Right atrium auricular region (tissue), 2 donors: ENCODE results near the gene LRWD1. TPM values are rescaled to one million over a fixed set of nuclear protein-coding genes. Genes with fewer than 3 reads are reported as not detected.
"Not testable (repeated sequence)": the region's sequence is repeated elsewhere in the genome, so short reads cannot be mapped to it uniquely, and the experiment has no call there.

ENCODE experiments used
- DNase-seq: peaks from one replicate; pipeline ENCODE4 v3.0.0-alpha.2; 2019; ENCODE audit warnings: low spot score
- H3K27ac ChIP-seq, 2 donors: fragments of 200-600 bp; sonication (generic); 1 replicate in 1 of 2; 2 replicates in 1 of 2; pipeline ENCODE4 v1.5.1; 2016 to 2019
- H3K27me3 ChIP-seq, 2 donors: fragments of 200-600 bp; sonication (generic); one replicate each; pipeline versions ENCODE4 v1.5.1 to v1.6.0; 2017 to 2019
- H3K36me3 ChIP-seq: fragments of 200-600 bp; sonication (generic); one replicate; pipeline ENCODE4 v1.5.1; 2016
- H3K4me1 ChIP-seq, 2 donors: fragments of 200-600 bp; sonication (generic); one replicate each; pipeline versions ENCODE4 v1.5.1 to v1.6.0; 2017 to 2019
- H3K4me3 ChIP-seq, 2 donors: fragments of 200-600 bp; sonication (generic); 1 replicate in 1 of 2; 2 replicates in 1 of 2; pipeline ENCODE4 v1.5.1; 2017 to 2019; ENCODE audit warnings: mild to moderate bottlenecking in 1 of 2, moderate library complexity in 1 of 2
- H3K9me3 ChIP-seq, 2 donors: fragments of 200-600 bp; sonication (generic); one replicate each; pipeline ENCODE4 v1.5.1; 2019
- microRNA-seq, 2 donors: library from miRNA; unstranded; fragments of <30 nt; microRNA quantifications; one replicate each; pipeline ENCODE4, GENCODE V29; 2016 to 2017; ENCODE audit warnings: borderline number of aligned reads in 2 of 2, borderline replicate concordance in 1 of 2
- total RNA-seq, 2 donors: library from RNA; depleted of rRNA; stranded (reverse); fragments of >200 nt; gene quantifications; one replicate each; pipeline ENCODE4 v1.1.0, GENCODE V29; 2016

The LRWD1 gene
- total RNA-seq, 2 donors from 2014 or later, result 9.8 to 13.7 TPM

- H3K27me3 ChIP-seq, H3K36me3 ChIP-seq, H3K27ac ChIP-seq, H3K4me3 ChIP-seq, H3K4me1 ChIP-seq, H3K9me3 ChIP-seq: not testable (repeated sequence)
- DNase-seq, result peak; percentile 50
Observed at GRCh38 chr7:102510575-102510974, 45.8 kb downstream of the LRWD1 start.

- H3K9me3 ChIP-seq, DNase-seq, H3K27me3 ChIP-seq, H3K27ac ChIP-seq, H3K4me3 ChIP-seq, H3K4me1 ChIP-seq, H3K36me3 ChIP-seq: not testable (repeated sequence)
Observed at GRCh38 chr7:102511860-102512522, 47.2 kb downstream of the LRWD1 start.

DNA sequence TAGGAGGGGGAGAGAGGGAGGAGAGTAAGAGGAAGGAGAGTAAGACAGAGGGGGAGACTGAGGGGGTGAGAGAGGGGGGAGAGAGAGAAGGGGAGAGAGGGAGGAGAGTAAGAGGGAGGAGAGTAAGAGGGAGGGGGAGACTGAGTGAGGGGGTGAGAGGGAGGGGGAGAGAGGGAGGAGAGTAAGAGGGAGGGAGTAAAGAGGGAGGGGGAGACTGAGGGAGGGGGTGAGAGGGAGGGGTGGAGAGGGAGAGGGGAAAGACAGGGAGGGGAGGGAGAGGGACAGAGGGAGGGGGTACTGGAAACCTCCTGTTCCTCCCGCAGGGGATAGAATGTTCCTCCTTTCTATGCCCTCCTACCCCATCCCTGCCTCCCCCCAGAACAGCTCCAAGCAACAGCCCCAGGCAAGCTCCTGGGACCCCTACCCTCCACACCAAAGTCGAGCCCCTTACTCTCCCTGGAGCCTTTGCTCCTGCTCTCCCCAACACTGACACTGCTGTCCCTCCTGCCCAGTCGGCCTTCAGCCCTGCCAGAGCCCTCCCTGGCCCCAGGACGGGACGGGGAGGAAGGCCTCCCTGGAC, 47.9 kb downstream of the LRWD1 start:
- H3K27me3 ChIP-seq, H3K36me3 ChIP-seq, H3K9me3 ChIP-seq, H3K4me1 ChIP-seq: not testable (repeated sequence)
- Histone ChIP-seq H3K4me3 (peak overlapping the region in 1 of 2 donors; percentile 27), H3K27ac (peak overlapping the region; percentile 49 to 64)
- DNase-seq, result peak; percentile 58

DNA sequence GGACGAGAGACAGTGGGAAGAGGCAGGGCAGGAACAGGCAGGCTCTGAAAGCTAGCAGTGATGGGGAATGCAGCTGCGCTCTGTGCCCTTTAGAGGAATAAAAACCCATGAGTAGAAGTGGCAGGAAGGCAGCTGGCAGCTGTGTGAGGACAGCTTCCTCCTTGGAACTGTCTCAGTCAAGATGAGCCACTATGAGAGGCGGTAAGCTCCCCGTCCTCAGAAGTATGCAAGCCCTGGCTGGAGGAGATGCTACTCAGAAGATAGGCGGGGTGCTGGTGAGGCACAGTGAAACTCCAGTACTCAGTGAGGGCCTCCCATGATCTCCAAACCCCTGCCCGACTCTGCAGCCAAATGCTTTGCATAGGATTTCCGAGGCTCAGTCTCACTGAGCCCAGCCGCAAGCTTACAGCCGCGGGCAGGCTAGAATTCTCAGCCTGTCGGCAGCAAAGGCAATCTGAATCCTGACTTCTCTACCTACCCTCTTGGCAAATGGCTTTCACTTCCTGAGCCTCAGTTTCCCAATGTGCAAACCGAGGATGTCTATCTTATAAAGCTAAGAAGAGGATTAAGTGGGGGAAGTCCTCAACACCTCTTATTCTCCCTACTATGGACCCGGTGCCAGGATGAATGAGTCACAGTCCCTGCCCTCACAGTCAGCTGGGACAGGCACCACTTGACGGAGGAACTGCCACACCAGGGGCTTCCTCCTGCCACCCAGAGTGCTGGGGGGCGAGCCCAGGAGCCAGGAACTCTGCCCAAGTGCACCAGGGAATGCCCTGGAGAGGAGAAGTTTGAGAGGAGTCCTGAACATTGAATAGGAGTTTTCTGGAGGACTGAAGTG, 50.3 kb downstream of the LRWD1 start:
- not testable (repeated sequence) for H3K9me3 ChIP-seq, H3K27ac ChIP-seq, DNase-seq, H3K4me1 ChIP-seq, H3K4me3 ChIP-seq, H3K27me3 ChIP-seq, H3K36me3 ChIP-seq

DNA sequence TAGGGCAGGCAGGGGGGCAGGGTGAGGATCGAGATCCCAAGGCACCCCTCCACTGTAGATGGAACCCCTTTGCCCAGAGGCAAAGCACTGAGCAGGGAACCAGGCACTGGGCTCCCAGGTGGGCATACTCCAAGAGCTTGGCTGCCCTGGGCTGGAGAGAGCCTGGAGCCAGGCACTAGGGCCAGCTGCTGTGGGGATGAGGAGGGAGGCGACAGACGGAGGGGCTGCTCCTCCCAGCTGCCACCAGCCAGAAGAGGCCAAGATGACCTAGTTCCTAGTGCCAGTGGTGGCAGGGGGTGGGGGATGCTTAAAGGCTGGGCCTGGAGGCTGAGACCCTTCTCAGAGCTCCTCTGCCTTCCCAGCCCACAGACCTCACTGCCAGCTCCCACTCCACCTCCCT, 51.1 kb downstream of the LRWD1 start:
- H3K27me3 ChIP-seq, H3K4me3 ChIP-seq, DNase-seq, H3K36me3 ChIP-seq, H3K9me3 ChIP-seq, H3K27ac ChIP-seq, H3K4me1 ChIP-seq: not testable (repeated sequence)

DNA sequence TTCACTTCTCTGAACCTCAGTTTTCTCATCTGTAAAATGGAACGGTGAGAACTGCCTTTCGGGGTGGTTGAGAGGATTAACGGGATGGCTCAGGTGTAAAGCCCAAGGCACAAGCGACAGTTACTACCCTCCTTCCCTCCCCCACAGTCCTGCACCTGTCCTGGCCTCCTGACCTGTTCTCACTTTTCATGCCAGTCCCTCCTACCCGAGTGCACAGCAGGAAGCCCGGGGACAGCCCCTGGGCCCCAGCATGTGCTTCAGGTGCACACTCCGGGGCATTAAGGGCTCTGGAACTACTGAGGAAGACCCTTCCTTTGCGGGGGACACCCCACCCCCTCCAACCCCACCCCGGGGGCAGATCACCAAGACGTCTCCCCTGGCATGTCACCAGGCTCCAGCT, 52.2 kb downstream of the LRWD1 start:
- not testable (repeated sequence) for H3K9me3 ChIP-seq

GRCh38 chr7:102517550-102518147, 52.9 kb downstream of the LRWD1 start, which contains the start of gene RASA4B:
RASA4B (minus strand) TSS chr7:102517777; CDS start chr7:102517710, 67 bp downstream.
- peak within 1 kb of the TSS; percentile 19 to 38 for H3K4me3 ChIP-seq
- H3K36me3 ChIP-seq, H3K4me1 ChIP-seq, H3K9me3 ChIP-seq, H3K27ac ChIP-seq, H3K27me3 ChIP-seq: not testable (repeated sequence)
- peak; percentile 36 for DNase-seq

More for the DNA sequence above, 52.2 kb downstream of the LRWD1 start:
- not testable (repeated sequence) for H3K4me3 ChIP-seq, DNase-seq, H3K27me3 ChIP-seq, H3K4me1 ChIP-seq, H3K27ac ChIP-seq, H3K36me3 ChIP-seq

DNA sequence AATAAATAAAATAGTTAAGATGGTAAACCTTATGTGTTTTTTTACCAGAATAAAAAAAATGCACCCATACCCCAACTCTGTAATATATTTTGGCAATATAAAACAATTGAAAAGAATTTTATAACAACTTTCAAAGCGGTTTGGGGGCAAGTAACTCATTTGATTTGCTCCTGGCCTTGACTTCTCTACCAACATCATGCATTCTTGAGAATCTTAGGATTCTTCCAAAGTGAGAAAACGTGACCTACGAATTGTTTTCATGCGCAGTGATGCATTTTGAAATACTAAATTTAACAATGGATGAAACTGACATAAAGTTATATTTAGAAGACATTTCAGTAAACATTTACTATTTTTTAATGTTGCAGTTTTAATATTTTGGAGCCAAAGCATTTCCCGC, 56.0 kb downstream of the LRWD1 start:
- not testable (repeated sequence) for H3K4me1 ChIP-seq, H3K4me3 ChIP-seq, H3K27ac ChIP-seq, H3K9me3 ChIP-seq, H3K36me3 ChIP-seq, H3K27me3 ChIP-seq, DNase-seq

Small RNA genes within 50 kb of the gene (microRNA-seq; reads per million reads assigned to microRNA genes)
- gene MIR4467 (0 to 5.7 reads per million in 2 donors), gene MIR5090 (1.4 to 2.8 reads per million in 2 donors)

Other genes with a start within 250 kb of the LRWD1 start
- gene SH2B2, start 178.1 kb upstream of the LRWD1 start, total RNA-seq, result 1 to 10 TPM; 1.3 to 2.6 TPM
- not detected for gene SPDYE6, start 108.5 kb upstream of the LRWD1 start, total RNA-seq
- gene PRKRIP1, start 68.6 kb upstream of the LRWD1 start, total RNA-seq, result 1 to 10 TPM; 9.6 to 9.8 TPM
- gene ORAI2, start 31.4 kb upstream of the LRWD1 start, total RNA-seq, result 10 to 100 TPM in 1 of 2 donors, 1 to 10 TPM in 1; 5.9 to 13.3 TPM
- gene ALKBH4, start 121 bp upstream of the LRWD1 start, total RNA-seq, result 10 to 100 TPM; 10.8 to 16.8 TPM
- gene POLR2J, start 13.9 kb downstream of the LRWD1 start, total RNA-seq, result 10 to 100 TPM; 19.2 to 34.8 TPM
- 1 to 10 TPM; 4.3 to 7.5 TPM for gene RASA4B, start 52.8 kb downstream of the LRWD1 start, total RNA-seq
- under 1 TPM; 0.83 to 0.89 TPM for gene UPK3BL2, start 78.7 kb downstream of the LRWD1 start, total RNA-seq
- gene SPDYE2, start 86.2 kb downstream of the LRWD1 start, total RNA-seq, result under 1 TPM in 1 of 2 donors, not detected in 1; 0.16 TPM
- gene POLR2J3, start 107.6 kb downstream of the LRWD1 start, total RNA-seq, result 10 to 100 TPM in 1 of 2 donors, 1 to 10 TPM in 1; 6.2 to 10.8 TPM
- 1 to 10 TPM; 7.0 to 8.6 TPM for gene RASA4, start 151.8 kb downstream of the LRWD1 start, total RNA-seq
- gene UPK3BL1, start 177.8 kb downstream of the LRWD1 start, total RNA-seq, result 10 to 100 TPM; 12.0 to 24.4 TPM
- not detected for gene SPDYE2B, start 185.3 kb downstream of the LRWD1 start, total RNA-seq
- gene POLR2J2, start 206.7 kb downstream of the LRWD1 start, total RNA-seq, result 1 to 10 TPM in 1 of 2 donors, under 1 TPM in 1; 0.44 to 1.4 TPM